T47D (cell line): Measurements from ENCODE around the gene SFMBT1.
"Not testable (repeated sequence)": the region's sequence is repeated elsewhere in the genome, so short reads cannot be mapped to it uniquely, and the experiment has no call there.

ENCODE experiments used
- DNase-seq, 2 experiments: peaks; one replicate each; pipeline versions ENCODE4 v3.0.0 to v3.0.0-alpha.2; 2011 to 2012; ENCODE audit warnings: low read depth in 1 of 2, low spot score in 1 of 2
- JUND ChIP-seq: IDR thresholded peaks from 2 replicates; pipeline ENCODE4 v1.6.1; 2012; ENCODE audit warnings: low read depth
- in situ Hi-C: cut with HindIII; loops from 2 replicates; pipeline ENCODE4 v1.10.0; 2016; ENCODE audit warnings: low sequenced_read_pairs, low pct_unique_long_range_greater_than_20kb

SFMBT1 gene

GRCh38 chr3:53069422-53070068 is 23.7 kb upstream of the SFMBT1 start:
- DNase-seq: no peak
- in situ Hi-C loops: no loop called here

GRCh38 chr3:53068176-53068575 is 22.3 kb upstream of the SFMBT1 start:
- no peak for TF ChIP-seq JUND
- no peak for DNase-seq
- in situ Hi-C loops: no loop called here

More at GRCh38 chr3:53069422-53070068, 23.7 kb upstream of the SFMBT1 start:
- no peak for TF ChIP-seq JUND

GRCh38 chr3:53067567-53067966 is 21.7 kb upstream of the SFMBT1 start:
- TF ChIP-seq JUND: no peak
- no peak for DNase-seq
- in situ Hi-C loops: no loop called here

DNA sequence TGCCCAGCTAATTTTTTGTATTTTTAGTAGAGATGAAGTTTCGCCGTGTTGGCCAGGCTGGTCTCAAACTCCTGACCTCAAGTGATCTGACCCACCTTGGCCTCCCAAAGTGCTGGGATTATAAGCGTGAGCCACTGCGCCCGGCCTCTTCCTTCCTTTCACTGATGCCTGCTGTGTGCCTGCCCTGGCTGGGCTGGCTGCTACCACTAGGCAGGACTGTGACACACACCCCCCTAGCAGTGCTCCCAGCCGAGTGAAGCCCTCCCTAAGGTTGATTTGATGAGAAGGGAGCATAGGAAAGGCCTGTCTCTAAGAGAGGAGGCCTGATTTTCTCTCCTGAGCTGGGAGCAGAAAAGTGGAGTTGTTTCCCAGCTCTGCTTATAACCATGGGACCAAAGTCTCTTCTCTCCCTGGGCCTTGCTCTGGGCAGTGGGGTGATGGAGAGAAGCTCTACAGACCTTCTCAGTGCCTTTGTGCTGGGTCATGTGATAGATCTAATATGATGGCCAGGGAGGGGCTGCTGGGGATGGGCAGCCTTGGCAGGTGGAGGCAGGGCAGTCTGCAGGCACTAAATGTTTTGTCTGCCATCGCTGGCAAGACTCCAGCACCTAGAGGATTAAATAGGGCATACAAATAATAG is 20.1 kb upstream of the SFMBT1 start:
- in situ Hi-C loops: no loop called here
- no peak for DNase-seq
- TF ChIP-seq JUND: no peak

DNA sequence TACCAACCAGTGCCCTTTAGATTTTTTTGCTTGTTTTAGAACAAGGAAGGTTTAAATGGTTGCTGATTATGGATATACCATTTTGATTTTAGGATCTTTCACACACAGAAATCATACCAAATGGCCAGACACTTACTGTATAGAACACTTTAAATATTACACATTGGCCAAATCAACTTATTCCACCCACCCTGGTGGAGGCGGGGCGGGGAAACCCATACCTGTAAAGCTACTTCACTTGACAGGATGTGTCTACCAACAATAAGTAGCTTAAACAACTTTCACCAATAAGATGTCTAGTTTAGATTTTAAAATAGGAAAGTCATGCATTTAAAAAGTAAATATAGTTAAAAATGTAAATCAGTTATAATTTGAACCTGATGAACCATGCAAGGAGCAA is 17.0 kb upstream of the SFMBT1 start:
- no peak for DNase-seq
- TF ChIP-seq JUND: no peak
- in situ Hi-C loops: no loop called here

DNA sequence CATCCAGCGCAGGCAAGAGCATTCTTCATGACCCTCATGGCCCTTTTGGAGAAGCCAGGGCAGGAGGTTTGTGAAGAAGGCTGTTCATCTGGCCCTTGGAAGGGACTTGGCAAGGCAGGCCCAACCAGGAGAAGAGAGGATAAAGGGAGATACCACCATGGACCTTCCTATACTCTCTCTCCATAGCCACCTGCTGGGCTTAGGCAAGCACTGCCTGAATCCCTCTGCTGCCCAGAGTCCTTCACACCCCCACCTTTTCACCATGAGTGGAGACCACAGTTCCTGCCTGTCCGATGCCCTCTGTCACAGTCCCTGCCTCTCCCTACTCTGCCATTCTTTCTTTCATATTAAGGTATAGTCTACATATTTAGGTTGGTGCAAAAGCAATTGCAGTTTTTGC is 10.6 kb upstream of the SFMBT1 start:
- peak in 1 of 2 experiments; percentile 51 for DNase-seq
- no peak for TF ChIP-seq JUND
- in situ Hi-C loops: no loop called here

DNA sequence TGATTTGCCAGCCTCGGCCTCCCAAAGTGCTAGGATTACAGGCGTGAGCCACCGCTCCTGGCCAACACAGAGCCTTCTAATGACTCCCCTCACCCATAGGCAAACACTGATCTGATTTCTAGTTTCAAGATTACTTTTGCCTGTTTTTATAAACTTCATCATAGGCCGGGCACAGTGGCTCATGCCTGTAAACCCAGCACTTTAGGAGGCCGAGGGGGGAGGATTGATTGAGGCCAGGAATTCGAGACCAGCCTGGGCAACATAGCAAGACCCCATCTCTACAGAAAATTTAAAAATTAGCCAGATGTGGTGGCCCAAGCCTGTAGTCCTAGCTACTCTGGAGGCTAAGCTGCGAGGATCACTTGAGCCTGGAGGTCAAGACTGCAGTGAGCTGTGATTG is 8.4 kb upstream of the SFMBT1 start:
- DNase-seq, in situ Hi-C loops: not testable (repeated sequence)

DNA sequence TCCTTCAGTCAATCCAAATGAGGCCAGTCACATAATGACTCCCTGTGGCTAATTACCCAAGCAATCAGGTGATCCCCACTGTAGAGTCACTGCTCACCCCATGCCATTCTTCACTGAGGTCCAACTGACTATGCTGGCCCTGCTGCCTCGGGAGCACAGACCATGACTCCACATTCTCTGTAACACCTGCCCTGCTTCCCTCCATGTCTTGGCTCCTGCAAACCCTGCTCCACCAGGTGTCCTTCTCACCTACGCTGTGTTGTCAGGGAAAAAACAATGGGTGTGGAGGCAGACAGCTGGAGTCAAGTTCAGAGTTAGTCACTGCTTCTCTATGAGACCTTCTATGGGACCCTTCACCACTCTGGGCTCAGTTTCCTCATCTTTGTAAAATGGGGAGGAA is 6.1 kb upstream of the SFMBT1 start:
- in situ Hi-C loops: no loop called here
- DNase-seq: no peak
- no peak for TF ChIP-seq JUND

DNA sequence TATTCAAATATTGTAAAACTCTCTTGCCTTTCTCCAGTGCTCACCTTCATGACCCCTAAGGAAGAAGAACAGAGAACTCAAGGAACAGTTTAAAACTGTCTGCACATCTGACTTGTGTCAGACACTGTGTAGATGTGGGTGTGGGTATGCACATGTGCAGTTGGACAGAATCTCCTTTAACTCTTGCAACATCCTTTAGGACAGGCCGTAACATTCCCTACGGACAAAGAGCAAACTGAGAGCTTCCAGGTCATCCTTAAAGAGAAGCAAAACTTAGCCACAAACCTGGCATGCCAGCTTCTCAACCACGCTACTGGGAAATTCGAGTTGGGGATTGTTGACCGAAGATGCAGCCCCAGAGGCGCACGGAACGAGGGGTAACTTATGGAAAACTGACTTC is 4.1 kb upstream of the SFMBT1 start:
- DNase-seq: no peak
- TF ChIP-seq JUND: no peak
- in situ Hi-C loops: no loop called here

DNA sequence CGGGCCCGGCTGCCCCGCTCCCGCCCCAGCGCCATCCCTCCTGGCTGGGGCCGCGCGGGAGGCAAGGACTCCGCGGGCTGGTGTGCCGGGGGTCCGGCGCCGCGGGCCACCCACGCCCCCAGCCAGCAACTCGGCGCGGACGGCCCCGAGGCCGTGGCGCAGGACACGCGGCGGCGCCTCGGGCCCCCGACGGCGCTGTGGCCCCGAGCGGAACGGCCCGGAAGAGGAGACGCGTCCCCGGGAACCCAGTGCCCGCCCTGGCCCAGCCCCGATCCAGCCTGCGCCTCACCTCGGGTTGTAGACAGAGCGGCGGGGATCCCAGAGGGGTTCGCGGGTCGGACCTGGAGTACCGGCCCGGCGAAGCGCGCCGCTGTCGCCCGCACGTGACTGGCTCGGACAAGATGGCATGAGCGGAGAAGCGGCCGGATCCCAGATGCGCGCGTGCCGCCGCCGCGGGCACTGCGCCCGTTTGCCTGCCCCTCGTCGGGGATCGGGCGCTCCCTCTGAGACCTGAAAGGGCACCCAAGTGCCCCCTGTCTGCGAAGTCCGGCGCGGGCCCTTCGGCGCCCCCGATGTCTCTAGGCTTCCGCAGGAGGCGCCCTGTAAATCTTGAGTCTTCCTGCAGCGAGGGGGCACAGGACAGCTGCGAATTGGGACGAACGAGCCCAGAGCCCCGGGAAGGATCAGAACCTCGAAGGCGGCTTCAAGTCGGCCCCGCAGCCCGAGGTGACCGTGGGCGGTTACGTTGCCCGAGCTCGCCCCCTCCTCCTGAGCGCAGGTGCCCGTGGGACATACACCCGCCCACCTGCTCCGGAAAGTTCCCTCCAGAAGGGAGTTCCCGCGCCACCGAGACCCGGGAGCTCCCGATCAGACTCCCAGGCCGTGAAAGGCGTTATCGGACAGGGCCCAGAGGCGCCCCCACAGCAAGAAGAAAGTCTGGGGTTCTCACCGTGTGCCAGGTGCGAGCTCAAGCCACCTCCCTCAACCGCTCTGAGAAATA is 598 bp upstream of the SFMBT1 start:
- in situ Hi-C loops: no loop called here
- peak; percentile 41 to 54 for DNase-seq
- TF ChIP-seq JUND: no peak

GRCh38 chr3:53044711-53045517 is 959 bp downstream of the SFMBT1 start:
- DNase-seq: peak; percentile 39 to 68
- TF ChIP-seq JUND: no peak
- in situ Hi-C loops: no loop called here

GRCh38 chr3:53044371-53044710 is 1.5 kb downstream of the SFMBT1 start:
- DNase-seq: peak in 1 of 2 experiments; percentile 25
- TF ChIP-seq JUND: no peak
- in situ Hi-C loops: no loop called here
